ENCODE data around the gene TOP2A. TPM values are rescaled to one million over a fixed set of nuclear protein-coding genes. Genes with fewer than 3 reads are reported as not detected.

Gene TOP2A
- total RNA-seq, 4 donors from 2014 or later = 0.26 to 145 (median 1.9) TPM; not detected in 1

- Histone ChIP-seq H3K36me3 (no peaks in the 10 kb centered on the region), H3K4me3 (no peak overlapping the region), H3K9me3 (no peaks in the 10 kb centered on the region), H3K4me1 (peaks cover 3 to 32% of the 10 kb centered on the region in 2 donors), H3K27ac (peak overlapping the region; percentile 89 to 95), H3K27me3 (no peaks in the 10 kb centered on the region)
- TF ChIP-seq, protein P1, sequence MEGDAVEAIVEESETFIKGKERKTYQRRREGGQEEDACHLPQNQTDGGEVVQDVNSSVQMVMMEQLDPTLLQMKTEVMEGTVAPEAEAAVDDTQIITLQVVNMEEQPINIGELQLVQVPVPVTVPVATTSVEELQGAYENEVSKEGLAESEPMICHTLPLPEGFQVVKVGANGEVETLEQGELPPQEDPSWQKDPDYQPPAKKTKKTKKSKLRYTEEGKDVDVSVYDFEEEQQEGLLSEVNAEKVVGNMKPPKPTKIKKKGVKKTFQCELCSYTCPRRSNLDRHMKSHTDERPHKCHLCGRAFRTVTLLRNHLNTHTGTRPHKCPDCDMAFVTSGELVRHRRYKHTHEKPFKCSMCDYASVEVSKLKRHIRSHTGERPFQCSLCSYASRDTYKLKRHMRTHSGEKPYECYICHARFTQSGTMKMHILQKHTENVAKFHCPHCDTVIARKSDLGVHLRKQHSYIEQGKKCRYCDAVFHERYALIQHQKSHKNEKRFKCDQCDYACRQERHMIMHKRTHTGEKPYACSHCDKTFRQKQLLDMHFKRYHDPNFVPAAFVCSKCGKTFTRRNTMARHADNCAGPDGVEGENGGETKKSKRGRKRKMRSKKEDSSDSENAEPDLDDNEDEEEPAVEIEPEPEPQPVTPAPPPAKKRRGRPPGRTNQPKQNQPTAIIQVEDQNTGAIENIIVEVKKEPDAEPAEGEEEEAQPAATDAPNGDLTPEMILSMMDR (IDR thresholded peaks at IDR 0.05) = no peak
- no peak for TF ChIP-seq POLR2A (IDR thresholded peaks at IDR 0.05)
- intact Hi-C loops (cut with DNase I; ENCODE audit: low total_unique reads) = no loop called here
- DNase-seq = no peak
Observed at GRCh38 chr17:40340327-40340726, 77.4 kb downstream of the TOP2A start.

- no peak for TF ChIP-seq POLR2A (IDR thresholded peaks at IDR 0.05)
- TF ChIP-seq, protein P1 (IDR thresholded peaks at IDR 0.05) = no peak
- Histone ChIP-seq H3K27me3 (no peaks in the 10 kb centered on the region), H3K36me3 (no peaks in the 10 kb centered on the region), H3K4me3 (no peak overlapping the region), H3K9me3 (no peaks in the 10 kb centered on the region), H3K27ac (peak overlapping the region; percentile 18 to 30), H3K4me1 (peaks cover 11 to 32% of the 10 kb centered on the region in 2 donors)
- intact Hi-C loops (cut with DNase I; ENCODE audit: low total_unique reads) = no loop called here
- no peak for DNase-seq
Observed at GRCh38 chr17:40338941-40339649, 78.6 kb downstream of the TOP2A start.

Small RNAs within 50 kb of the gene (small RNA-seq; reads per million reads assigned to genes)
- not detected for gene RF00019
- gene RNA5SP441 = not detected

Other genes with a start within 250 kb of the TOP2A start
- 10 to 100 TPM in 1 of 4 donors, 1 to 10 TPM in 1, under 1 TPM in 2; 0.29 to 21.5 (median 2.0) TPM for gene RAPGEFL1, start 240.4 kb downstream of the TOP2A start, total RNA-seq
- gene WIPF2, start 198.6 kb downstream of the TOP2A start, total RNA-seq = 10 to 100 TPM in 2 of 4 donors, 1 to 10 TPM in 2; 4.9 to 34.3 (median 8.6) TPM
- 10 to 100 TPM in 1 of 4 donors, under 1 TPM in 1, not detected in 2; 0.88 to 11.3 TPM for gene CDC6, start 130.0 kb downstream of the TOP2A start, total RNA-seq
- 10 to 100 TPM; 18.9 to 80.5 (median 46.3) TPM for gene RARA, start 108.7 kb downstream of the TOP2A start, total RNA-seq
- 1 to 10 TPM in 1 of 4 donors, under 1 TPM in 1, not detected in 2; 0.83 to 3.8 TPM for gene GJD3, start 53.2 kb downstream of the TOP2A start, total RNA-seq
- 1,000 to 10,000 TPM in 1 of 4 donors, 100 to 1,000 TPM in 3; 331 to 1,351 (median 418) TPM for gene IGFBP4, start 25.6 kb upstream of the TOP2A start, total RNA-seq
- 1 to 10 TPM in 1 of 4 donors, under 1 TPM in 2, not detected in 1; 0.09 to 2.6 (median 0.28) TPM for gene TNS4, start 83.7 kb upstream of the TOP2A start, total RNA-seq
- gene CCR7, start 147.6 kb upstream of the TOP2A start, total RNA-seq = under 1 TPM in 1 of 4 donors, not detected in 3; 0.14 TPM
- 100 to 1,000 TPM; 109 to 401 (median 159) TPM for gene SMARCE1, start 229.9 kb upstream of the TOP2A start, total RNA-seq
- gene KRT222, start 247.3 kb upstream of the TOP2A start, total RNA-seq = 1 to 10 TPM in 3 of 4 donors, not detected in 1; 1.6 to 4.2 (median 2.6) TPM